ENCODE data around the gene A2M.

A2M gene

GRCh38 chr12:9124383-9125031 lies 8.8 kb upstream of the A2M start:
- Histone ChIP-seq H3K9me3 (ENCODE audit: insufficient read depth, low read length) (no peaks in the 10 kb centered on the region), H3K9ac (ENCODE audit: low read length) (no peak overlapping the region), H3K4me2 (ENCODE audit: low read depth, low read length, poor library complexity, severe bottlenecking) (no peak overlapping the region), H3K36me3 (ENCODE audit: low read length) (no peaks in the 10 kb centered on the region), H3F3A (ENCODE audit: insufficient read depth) (no peaks in the 10 kb centered on the region), H3K27me3 (ENCODE audit: low read length) (no peaks in the 10 kb centered on the region), H3K27ac (ENCODE audit: low read depth, low read length) (no peak overlapping the region), H3K4me3 (ENCODE audit: insufficient read depth, low read length, poor library complexity, severe bottlenecking) (no peak overlapping the region), H4K20me1 (ENCODE audit: low read depth, low read length) (no peaks in the 10 kb centered on the region), H3K9me2 (replicated peaks; ENCODE audit: insufficient read depth, low read length) (no peaks in the 10 kb centered on the region), H2AFZ (ENCODE audit: low read depth, low read length, severe bottlenecking) (no peak overlapping the region), H3K79me2 (ENCODE audit: insufficient read depth, low read length) (no peaks in the 10 kb centered on the region)
- TF ChIP-seq CTCF (IDR thresholded peaks at IDR 0.05; ENCODE audit: insufficient read depth, low read length, poor library complexity, severe bottlenecking): no peak
- TF ChIP-seq EZH2phosphoT487 (conservative IDR thresholded peaks at IDR 0.05; ENCODE audit: low read length): no peak

GRCh38 chr12:9123781-9124382 lies 8.2 kb upstream of the A2M start:
- Histone ChIP-seq H4K20me1 (ENCODE audit: low read depth, low read length) (no peaks in the 10 kb centered on the region), H3K27me3 (ENCODE audit: low read length) (no peaks in the 10 kb centered on the region), H3K27ac (ENCODE audit: low read depth, low read length) (no peak overlapping the region), H3F3A (ENCODE audit: insufficient read depth) (no peaks in the 10 kb centered on the region), H3K9me3 (ENCODE audit: insufficient read depth, low read length) (no peaks in the 10 kb centered on the region), H3K36me3 (ENCODE audit: low read length) (no peaks in the 10 kb centered on the region), H2AFZ (ENCODE audit: low read depth, low read length, severe bottlenecking) (no peak overlapping the region), H3K9me2 (replicated peaks; ENCODE audit: insufficient read depth, low read length) (no peaks in the 10 kb centered on the region), H3K4me2 (ENCODE audit: low read depth, low read length, poor library complexity, severe bottlenecking) (no peak overlapping the region), H3K9ac (ENCODE audit: low read length) (no peak overlapping the region), H3K4me3 (ENCODE audit: insufficient read depth, low read length, poor library complexity, severe bottlenecking) (no peak overlapping the region), H3K79me2 (ENCODE audit: insufficient read depth, low read length) (no peaks in the 10 kb centered on the region)
- TF ChIP-seq CTCF (IDR thresholded peaks at IDR 0.05; ENCODE audit: insufficient read depth, low read length, poor library complexity, severe bottlenecking) (no peak), EZH2phosphoT487 (conservative IDR thresholded peaks at IDR 0.05; ENCODE audit: low read length) (no peak)

- H3K4me3 ChIP-seq (ENCODE audit: insufficient read depth, low read length, poor library complexity, severe bottlenecking): no peak overlapping the region
- no peaks in the 10 kb centered on the region for H3K36me3 ChIP-seq (ENCODE audit: low read length)
- H3K79me2 ChIP-seq (ENCODE audit: insufficient read depth, low read length): no peaks in the 10 kb centered on the region
- H2AFZ ChIP-seq (ENCODE audit: low read depth, low read length, severe bottlenecking): no peak overlapping the region
- no peaks in the 10 kb centered on the region for H3K9me3 ChIP-seq (ENCODE audit: insufficient read depth, low read length)
- no peaks in the 10 kb centered on the region for H3K9me2 ChIP-seq (replicated peaks; ENCODE audit: insufficient read depth, low read length)
- TF ChIP-seq CTCF (IDR thresholded peaks at IDR 0.05; ENCODE audit: insufficient read depth, low read length, poor library complexity, severe bottlenecking) (no peak), EZH2phosphoT487 (conservative IDR thresholded peaks at IDR 0.05; ENCODE audit: low read length) (no peak)
- no peaks in the 10 kb centered on the region for H4K20me1 ChIP-seq (ENCODE audit: low read depth, low read length)
- no peak overlapping the region for H3K27ac ChIP-seq (ENCODE audit: low read depth, low read length)
- no peaks in the 10 kb centered on the region for H3K27me3 ChIP-seq (ENCODE audit: low read length)
- no peaks in the 10 kb centered on the region for H3F3A ChIP-seq (ENCODE audit: insufficient read depth)
- no peak overlapping the region for H3K4me2 ChIP-seq (ENCODE audit: low read depth, low read length, poor library complexity, severe bottlenecking)
- H3K9ac ChIP-seq (ENCODE audit: low read length): no peak overlapping the region
Observed at GRCh38 chr12:9122091-9122609, 6.4 kb upstream of the A2M start.

Measured in SU-DHL-6 (cell line).